Kidney (tissue), 14 donors: ENCODE results near the gene NTF3. TPM values are rescaled to one million over a fixed set of nuclear protein-coding genes. Genes with fewer than 3 reads are reported as not detected.

ENCODE experiments used
- DNase-seq, 5 donors: peaks; one replicate each; pipeline ENCODE4 v3.0.0-alpha.2; 2013 to 2020
- FAIRE-seq: peaks from 2 replicates; lab custom pipeline; 2012; peaks lifted over from hg19 to GRCh38; lab: Jason Lieb, UNC
- H3K27ac ChIP-seq, 2 donors: one replicate each; pipeline ENCODE4 v1.7.0; 2013; ENCODE audit warnings: low read depth in 2 of 2, low read length in 2 of 2, inconsistent platforms in 1 of 2
- H3K27me3 ChIP-seq: one replicate; pipeline ENCODE4 v1.7.1; 2013; ENCODE audit warnings: low read length, inconsistent platforms; ENCODE audit not compliant: control insufficient read depth, insufficient read depth
- H3K36me3 ChIP-seq, 3 donors: one replicate each; pipeline versions ENCODE4 v1.7.0 to v1.7.1; 2013; ENCODE audit warnings: low read length in 3 of 3, control low read depth in 1 of 3, inconsistent platforms in 1 of 3; ENCODE audit not compliant: insufficient read depth in 3 of 3, control insufficient read depth in 2 of 3
- H3K4me1 ChIP-seq, 3 donors: one replicate each; pipeline versions ENCODE4 v1.7.0 to v1.7.1; 2013; ENCODE audit warnings: low read length in 3 of 3, inconsistent platforms in 1 of 3, low read depth in 1 of 3; ENCODE audit not compliant: control insufficient read depth in 2 of 3, insufficient read depth in 2 of 3
- H3K4me3 ChIP-seq, 3 donors: one replicate each; pipeline versions ENCODE4 v1.7.0 to v1.8.1; 2013; ENCODE audit warnings: low read length in 3 of 3, control low read depth in 1 of 3, inconsistent platforms in 1 of 3
- H3K9ac ChIP-seq, 3 donors: one replicate each; pipeline versions ENCODE4 v1.7.0 to v1.7.1; 2013; ENCODE audit warnings: low read length in 3 of 3, control low read depth in 1 of 3, inconsistent platforms in 1 of 3
- H3K9me3 ChIP-seq, 3 donors: one replicate each; pipeline versions ENCODE4 v1.7.0 to v1.7.1; 2013; ENCODE audit warnings: low read length in 3 of 3, control low read depth in 1 of 3, inconsistent platforms in 1 of 3; ENCODE audit not compliant: control insufficient read depth in 2 of 3, insufficient read depth in 1 of 3
- intact Hi-C: fragments of 100-400 bp; cut with DNase I; formaldehyde crosslinking; loops from one replicate; pipeline ENCODE4 v1.11.1; 2022
- polyA plus RNA-seq: library from polyadenylated mRNA; stranded (reverse); fragments of 350-450 nt; fragmentation: Illumina TruSeq; extraction: RNeasy Lipid Tissue Mini Kit (QIAGEN cat#74804); gene quantifications from one replicate; pipeline ENCODE4 v1.2.3, GENCODE V29; 2014; ENCODE audit warnings: low read depth, low replicate concordance; ENCODE audit not compliant: insufficient read depth
- total RNA-seq: library from RNA; stranded (reverse); fragmentation: NEBNext Ultra II Directional; extraction: Animal tissue kit (Norgen Biotek cat#: 25700); gene quantifications from one replicate; pipeline ENCODE4 v1.2.1, GENCODE V29; 2021
- TF ChIP-seq, protein P1 (sequence below): IDR thresholded peaks from 3 replicates; pipeline ENCODE4 v1.5.1; 2012; ENCODE audit warnings: mild to moderate bottlenecking, moderate library complexity, borderline replicate concordance; ENCODE audit not compliant: insufficient read depth; ENCODE audit errors: extremely low read depth
- donor health status: control.
- donor health status: control.
- donor health status: control.
- donor health status: control.
- donor health status: control.
- donor health status: DM: yes; HTN: yes; CAD: no.
- donor health status: Normal renal cell carcinoma (clear cell type).

The NTF3 gene
- total and polyA plus RNA-seq, 2 donors from 2014 or later, result 2.9 to 3.5 TPM

DNA sequence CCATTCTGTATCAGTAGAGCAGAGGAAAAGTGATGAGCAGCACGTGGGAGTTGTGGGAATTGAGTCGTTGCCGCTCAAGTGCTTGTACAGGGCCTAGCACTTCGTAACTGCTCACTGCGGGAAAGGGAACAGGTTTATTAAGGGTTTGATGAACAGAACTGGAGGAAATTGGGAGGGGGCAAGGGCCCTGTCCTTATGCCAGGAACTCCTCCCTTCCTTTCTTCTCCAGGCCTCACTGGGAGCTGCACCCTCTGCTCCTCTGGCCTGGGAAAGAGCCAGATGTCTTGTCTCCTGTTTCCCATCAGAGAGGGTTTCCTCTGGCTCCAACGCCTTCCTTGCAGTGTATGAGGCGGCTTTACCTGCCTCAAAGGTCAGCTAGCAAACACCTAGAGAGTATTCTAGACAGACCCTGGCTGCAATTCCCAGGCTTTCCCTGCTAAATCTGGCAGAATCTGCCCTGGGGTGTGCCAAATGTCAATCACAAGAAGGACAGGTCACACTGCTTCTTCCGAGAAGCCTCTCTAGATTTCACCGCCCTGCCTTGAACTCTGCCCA lies 78.4 kb downstream of the NTF3 start:
- TF ChIP-seq, protein P1, sequence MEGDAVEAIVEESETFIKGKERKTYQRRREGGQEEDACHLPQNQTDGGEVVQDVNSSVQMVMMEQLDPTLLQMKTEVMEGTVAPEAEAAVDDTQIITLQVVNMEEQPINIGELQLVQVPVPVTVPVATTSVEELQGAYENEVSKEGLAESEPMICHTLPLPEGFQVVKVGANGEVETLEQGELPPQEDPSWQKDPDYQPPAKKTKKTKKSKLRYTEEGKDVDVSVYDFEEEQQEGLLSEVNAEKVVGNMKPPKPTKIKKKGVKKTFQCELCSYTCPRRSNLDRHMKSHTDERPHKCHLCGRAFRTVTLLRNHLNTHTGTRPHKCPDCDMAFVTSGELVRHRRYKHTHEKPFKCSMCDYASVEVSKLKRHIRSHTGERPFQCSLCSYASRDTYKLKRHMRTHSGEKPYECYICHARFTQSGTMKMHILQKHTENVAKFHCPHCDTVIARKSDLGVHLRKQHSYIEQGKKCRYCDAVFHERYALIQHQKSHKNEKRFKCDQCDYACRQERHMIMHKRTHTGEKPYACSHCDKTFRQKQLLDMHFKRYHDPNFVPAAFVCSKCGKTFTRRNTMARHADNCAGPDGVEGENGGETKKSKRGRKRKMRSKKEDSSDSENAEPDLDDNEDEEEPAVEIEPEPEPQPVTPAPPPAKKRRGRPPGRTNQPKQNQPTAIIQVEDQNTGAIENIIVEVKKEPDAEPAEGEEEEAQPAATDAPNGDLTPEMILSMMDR, result no peak
- Histone ChIP-seq H3K9me3 (no peaks in the 10 kb centered on the region), H3K27ac (no peak overlapping the region), H3K4me3 (no peak overlapping the region), H3K4me1 (peaks cover 0 to 3% (median 0%) of the 10 kb centered on the region in 3 donors), H3K9ac (no peak overlapping the region), H3K27me3 (no peaks in the 10 kb centered on the region), H3K36me3 (no peaks in the 10 kb centered on the region)
- DNase-seq (peak in 2 of 5 donors; percentile 8 to 18), FAIRE-seq (no peak)
- intact Hi-C loops, result no loop called here

DNA sequence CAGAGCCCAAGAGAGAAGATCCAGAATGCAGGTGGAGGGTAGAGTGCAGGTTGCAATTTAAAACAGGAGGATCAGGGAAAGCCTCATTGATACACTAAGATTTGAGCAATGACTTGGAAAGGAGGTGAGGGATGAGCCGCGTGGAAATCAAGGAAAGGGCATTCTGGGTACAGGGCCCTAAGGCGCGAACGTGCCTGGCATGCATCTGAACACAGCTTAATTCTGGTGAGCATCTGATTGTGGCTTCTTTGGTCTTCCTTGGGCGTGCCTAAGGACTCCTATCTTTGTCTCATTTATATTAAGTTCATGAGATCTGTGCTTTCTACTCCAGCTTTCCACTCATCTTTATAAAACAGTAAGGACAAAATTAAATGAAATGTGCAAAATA lies 79.3 kb downstream of the NTF3 start:
- Histone ChIP-seq H3K36me3 (no peaks in the 10 kb centered on the region), H3K4me1 (peaks cover 0 to 3% (median 0%) of the 10 kb centered on the region in 3 donors), H3K4me3 (no peak overlapping the region), H3K9me3 (no peaks in the 10 kb centered on the region), H3K27me3 (no peaks in the 10 kb centered on the region), H3K9ac (no peak overlapping the region), H3K27ac (no peak overlapping the region)
- FAIRE-seq (no peak), DNase-seq (no peak)
- intact Hi-C loops, result no loop called here
- TF ChIP-seq, protein P1, result no peak

DNA sequence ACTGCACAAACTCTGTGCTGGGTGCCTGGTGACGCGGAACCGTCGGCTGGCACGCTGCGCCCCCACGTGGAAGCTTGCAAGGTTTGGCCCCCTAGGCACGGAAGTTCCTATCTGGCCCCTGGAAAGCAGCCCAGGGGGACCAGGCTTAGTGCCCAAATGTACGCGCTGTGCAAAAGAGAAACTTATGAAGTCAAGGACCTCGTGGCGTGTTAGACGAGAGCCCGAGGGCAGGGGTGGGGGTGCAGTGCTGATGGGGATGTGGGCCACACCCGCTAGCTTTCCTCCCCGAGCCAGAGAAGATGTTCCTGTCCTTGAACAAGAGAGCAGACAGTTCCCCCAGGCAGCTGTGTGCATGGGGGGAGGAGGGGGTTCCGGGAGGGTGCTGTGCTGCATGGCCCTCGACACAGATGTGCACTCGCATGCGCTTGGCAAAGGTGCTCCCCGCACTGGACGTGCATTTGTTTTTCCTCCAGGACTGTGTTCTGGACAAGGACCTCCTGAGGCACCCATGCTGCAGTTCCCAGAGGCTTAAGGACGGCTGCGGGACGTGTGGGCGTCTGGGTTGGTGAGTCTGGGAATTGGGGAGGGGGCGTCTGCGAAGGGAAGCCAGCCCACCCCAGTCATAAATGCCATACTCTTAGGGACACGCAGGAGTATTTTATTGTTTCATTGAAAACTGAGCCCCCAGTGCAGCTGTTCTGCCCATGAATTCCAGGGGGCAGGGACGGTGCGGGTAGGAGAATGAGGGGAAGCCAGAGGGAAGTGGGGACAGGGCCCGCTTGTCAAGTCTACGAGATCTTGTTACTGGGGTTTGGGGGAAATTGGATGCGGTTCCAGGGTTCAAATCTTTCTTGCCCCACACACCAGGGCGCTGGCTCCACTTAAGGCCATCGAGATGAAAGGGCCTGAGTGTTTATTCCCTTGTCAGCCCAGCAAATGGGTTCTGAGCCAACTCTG lies 80.0 kb downstream of the NTF3 start:
- Histone ChIP-seq H3K9me3 (no peaks in the 10 kb centered on the region), H3K27ac (no peak overlapping the region), H3K9ac (no peak overlapping the region), H3K36me3 (no peaks in the 10 kb centered on the region), H3K27me3 (no peaks in the 10 kb centered on the region), H3K4me1 (no peaks in the 10 kb centered on the region), H3K4me3 (no peak overlapping the region)
- no peak for FAIRE-seq
- peak in 4 of 5 donors; percentile 51 to 65 (median 58) for DNase-seq
- TF ChIP-seq, protein P1, result peak; percentile 29
- intact Hi-C loops, result no loop called here
